GM12892 (cell line): ENCODE measurements around the gene LIN7A.
"Not testable (repeated sequence)": the region's sequence is repeated elsewhere in the genome, so short reads cannot be mapped to it uniquely, and the experiment has no call there.

Experiments
- POLR2A ChIP-seq: IDR thresholded peaks from 2 replicates; pipeline ENCODE4 v1.6.1; 2011; ENCODE audit warnings: low read depth, low read length, control low read depth
- POLR2AphosphoS5 ChIP-seq: IDR thresholded peaks from 2 replicates; pipeline ENCODE4 v1.6.1; 2011; ENCODE audit warnings: low read depth, low read length, control low read depth

DNA sequence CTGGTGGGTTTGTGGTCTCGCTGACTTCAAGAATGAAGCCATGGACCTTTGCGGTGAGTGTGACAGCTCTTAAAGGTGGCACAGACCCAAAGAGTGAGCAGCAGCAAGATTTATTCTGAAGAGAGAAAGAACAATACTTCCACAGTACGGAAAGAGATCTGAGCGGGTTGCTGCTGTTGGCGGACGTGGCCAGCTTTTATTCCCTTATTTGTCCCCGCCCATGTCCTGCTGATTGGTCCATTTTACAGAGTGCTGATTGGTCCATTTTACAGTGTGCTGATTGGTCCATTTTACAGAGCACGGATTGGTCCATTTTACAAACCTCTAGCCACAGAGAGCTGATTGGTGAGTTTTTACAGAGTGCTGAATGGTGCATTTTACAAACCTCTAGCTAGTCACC, 59.3 kb downstream of the LIN7A start:
- not testable (repeated sequence) for TF ChIP-seq POLR2A, POLR2AphosphoS5
